GM12892 (cell line): ENCODE data around the gene KRT74.

Source experiments
- DNase-seq: peaks from one replicate; pipeline ENCODE4 v3.0.0; 2011; ENCODE audit not compliant: insufficient read length
- FAIRE-seq: peaks from 2 replicates; lab custom pipeline; 2011; peaks lifted over from hg19 to GRCh38; lab: Jason Lieb, UNC
- POLR2A ChIP-seq: IDR thresholded peaks from 2 replicates; pipeline ENCODE4 v1.6.1; 2011; ENCODE audit warnings: low read depth, low read length, control low read depth
- POLR2AphosphoS5 ChIP-seq: IDR thresholded peaks from 2 replicates; pipeline ENCODE4 v1.6.1; 2011; ENCODE audit warnings: low read depth, low read length, control low read depth
- TAF1 ChIP-seq: IDR thresholded peaks from 2 replicates; pipeline ENCODE4 v1.6.1; 2011; ENCODE audit warnings: low read depth, mild to moderate bottlenecking, control low read depth, low read length, borderline replicate concordance

The KRT74 gene

DNA sequence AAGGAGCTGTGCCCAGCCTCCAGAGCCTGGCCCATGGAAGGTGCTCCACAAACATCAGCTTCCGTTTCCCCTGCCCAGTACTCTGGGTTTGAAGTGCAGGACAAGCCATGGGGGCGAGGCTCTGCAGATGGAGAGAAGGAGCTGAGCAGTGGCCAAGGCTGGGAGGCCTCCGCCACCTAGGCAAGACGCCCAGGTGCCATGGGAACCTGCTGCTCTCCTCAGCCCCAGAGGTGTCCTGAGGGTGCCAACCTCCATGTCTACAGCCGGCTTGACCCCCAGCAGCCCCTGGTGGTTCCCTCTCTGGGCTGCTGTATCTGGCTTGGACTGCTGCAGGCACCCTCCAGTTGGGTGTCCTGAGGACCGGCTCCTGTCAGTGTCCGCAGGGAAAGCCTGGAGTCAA lies 33.1 kb downstream of the KRT74 start:
- no peak for FAIRE-seq
- TF ChIP-seq POLR2A (no peak), TAF1 (no peak), POLR2AphosphoS5 (no peak)
- DNase-seq, result no peak

- TF ChIP-seq POLR2AphosphoS5 (no peak), TAF1 (no peak), POLR2A (no peak)
- no peak for FAIRE-seq
- no peak for DNase-seq
Observed at GRCh38 chr12:52539821-52540173, 33.8 kb downstream of the KRT74 start.

GRCh38 chr12:52539083-52539820 lies 34.4 kb downstream of the KRT74 start:
- no peak for TF ChIP-seq POLR2AphosphoS5
- TF ChIP-seq POLR2A, result no peak
- no peak for TF ChIP-seq TAF1
- DNase-seq (no peak), FAIRE-seq (no peak)

DNA sequence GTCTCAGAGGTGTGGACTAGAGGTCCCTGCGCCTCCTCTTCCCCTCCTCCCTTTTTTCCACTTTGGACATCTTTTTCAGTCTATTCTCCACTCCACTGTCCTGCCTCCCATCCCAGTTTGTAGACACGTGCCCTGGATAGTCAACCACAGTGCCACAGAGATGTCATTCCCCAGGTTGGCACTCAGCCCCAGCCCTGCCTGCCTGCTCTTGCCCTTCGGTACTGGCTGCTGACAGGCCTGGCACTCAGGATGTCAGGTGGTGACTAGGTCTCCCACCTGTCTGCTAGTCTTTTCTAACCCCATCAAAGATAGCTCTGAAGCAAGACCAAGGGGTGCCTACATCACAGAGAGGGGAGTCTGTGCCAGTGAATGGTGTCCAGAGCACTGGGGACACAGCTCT lies 36.5 kb downstream of the KRT74 start:
- DNase-seq (no peak), FAIRE-seq (no peak)
- TF ChIP-seq POLR2AphosphoS5 (no peak), POLR2A (no peak), TAF1 (no peak)

DNA sequence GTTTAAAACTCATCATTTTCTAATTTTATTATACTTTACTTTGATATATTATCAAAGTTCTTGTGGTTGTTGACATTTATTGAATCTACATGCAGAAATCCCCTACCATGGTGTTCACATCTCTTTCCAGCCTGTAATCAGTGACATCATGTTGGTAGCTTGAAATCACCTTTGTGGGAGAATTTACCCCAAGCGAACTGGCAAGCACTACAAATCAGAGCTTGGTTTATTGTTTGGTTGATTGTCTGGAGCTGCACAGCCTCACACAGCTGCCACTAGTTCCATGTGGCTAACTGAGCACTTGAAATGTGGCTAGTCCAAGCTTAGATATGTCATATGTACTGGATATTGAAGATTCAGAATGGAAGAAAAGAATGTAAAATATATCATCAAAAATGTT lies 38.1 kb downstream of the KRT74 start:
- DNase-seq (no peak), FAIRE-seq (no peak)
- TF ChIP-seq TAF1, result no peak
- TF ChIP-seq POLR2AphosphoS5, result no peak
- TF ChIP-seq POLR2A, result no peak

GRCh38 chr12:52534482-52534881 lies 39.2 kb downstream of the KRT74 start:
- no peak for TF ChIP-seq POLR2A
- TF ChIP-seq POLR2AphosphoS5, result no peak
- no peak for TF ChIP-seq TAF1
- DNase-seq (no peak), FAIRE-seq (no peak)

DNA sequence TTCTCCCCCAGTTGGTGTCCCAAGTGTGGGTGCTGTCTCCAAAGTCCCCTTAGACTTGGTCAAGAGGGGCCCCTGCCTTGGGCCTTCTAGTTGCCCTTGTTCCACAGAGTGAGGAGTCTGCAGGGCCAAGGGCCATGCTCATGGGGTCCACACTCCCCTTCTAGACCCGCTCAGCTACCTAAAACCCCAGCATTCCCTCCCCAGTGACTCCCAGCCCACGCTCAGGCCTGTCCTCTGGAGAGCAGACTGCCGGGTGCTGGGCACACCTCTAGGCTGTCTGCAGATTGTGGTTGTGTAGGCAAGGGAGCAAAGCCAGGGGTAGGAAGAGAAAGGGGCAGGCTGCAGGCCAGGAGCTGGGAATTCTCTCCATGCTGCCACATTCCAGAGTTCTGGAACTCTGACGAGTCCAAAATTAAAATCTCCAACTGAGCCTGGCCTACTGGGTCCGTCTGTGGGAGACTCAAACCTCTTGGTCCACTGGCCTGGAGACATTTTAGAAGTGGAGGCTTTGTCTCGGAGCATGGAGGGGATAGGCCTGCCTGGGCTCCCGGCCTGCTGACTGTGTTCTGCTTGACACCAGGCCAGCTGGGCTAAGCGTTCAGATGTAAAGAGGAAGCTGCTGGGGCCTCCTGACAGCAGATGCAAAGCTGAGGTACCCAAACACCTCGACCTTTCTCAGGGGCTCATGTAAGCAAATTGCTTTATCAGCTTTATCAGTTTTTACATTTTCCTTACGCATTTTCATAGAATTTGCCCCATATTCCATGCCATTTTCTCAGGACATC lies 39.8 kb downstream of the KRT74 start:
- no peak for FAIRE-seq
- TF ChIP-seq POLR2A, result no peak
- no peak for TF ChIP-seq TAF1
- no peak for TF ChIP-seq POLR2AphosphoS5
- no peak for DNase-seq

- TF ChIP-seq POLR2AphosphoS5 (no peak), POLR2A (no peak), TAF1 (no peak)
- no peak for DNase-seq
- FAIRE-seq, result no peak
Observed at GRCh38 chr12:52532636-52533035, 41.0 kb downstream of the KRT74 start.

GRCh38 chr12:52531566-52532300 lies 41.9 kb downstream of the KRT74 start:
- no peak for DNase-seq
- no peak for TF ChIP-seq POLR2A
- TF ChIP-seq TAF1, result no peak
- no peak for TF ChIP-seq POLR2AphosphoS5
- no peak for FAIRE-seq

- TF ChIP-seq TAF1, result no peak
- TF ChIP-seq POLR2AphosphoS5, result no peak
- TF ChIP-seq POLR2A, result no peak
- DNase-seq (no peak), FAIRE-seq (no peak)
Observed at GRCh38 chr12:52530905-52531304, 42.7 kb downstream of the KRT74 start.

GRCh38 chr12:52530366-52530765 lies 43.3 kb downstream of the KRT74 start:
- TF ChIP-seq TAF1 (no peak), POLR2AphosphoS5 (no peak), POLR2A (no peak)
- DNase-seq (no peak), FAIRE-seq (no peak)

GRCh38 chr12:52529846-52530245 lies 43.8 kb downstream of the KRT74 start:
- TF ChIP-seq TAF1 (no peak), POLR2AphosphoS5 (no peak), POLR2A (no peak)
- FAIRE-seq, result no peak
- DNase-seq, result no peak
